HepG2 (cell line): Measurements from ENCODE around the gene FKBP10. TPM values are rescaled to one million over a fixed set of nuclear protein-coding genes. Genes with fewer than 3 reads are reported as not detected.

Source experiments
- ATF7 ChIP-seq, 2 experiments: fragments of 450-650 bp in 1 of 2; sonication (generic) in 1 of 2; formaldehyde crosslinking in 1 of 2; IDR thresholded peaks; 2 replicates each; pipeline versions ENCODE4 v1.4.0 to v1.6.1; 2016 to 2020; ENCODE audit warnings: antibody characterized with exemption in 1 of 2, mild to moderate bottlenecking in 1 of 2, missing genetic modification reagents in 1 of 2
- CERS6 ChIP-seq: sonication (generic); formaldehyde crosslinking; IDR thresholded peaks from 2 replicates; pipeline ENCODE4 v1.5.0; 2020; ENCODE audit warnings: missing genetic modification reagents
- CHD4 ChIP-seq: fragments of 200-600 bp; sonication (generic); IDR thresholded peaks from 2 replicates; pipeline ENCODE4 v1.7.0; 2017; ENCODE audit warnings: mild to moderate bottlenecking, low read length, borderline replicate concordance
- FOXJ3 ChIP-seq: sonication (generic); formaldehyde crosslinking; IDR thresholded peaks from 2 replicates; pipeline ENCODE4 v1.4.0; 2020; ENCODE audit warnings: missing genetic modification reagents, mild to moderate bottlenecking, borderline replicate concordance
- HNF4A ChIP-seq: sonication (generic); formaldehyde crosslinking; IDR thresholded peaks from 2 replicates; pipeline ENCODE4 v1.4.0; 2020; ENCODE audit warnings: missing genetic modification reagents
- KDM6A ChIP-seq: IDR thresholded peaks from 2 replicates; pipeline ENCODE4 v1.6.1; 2016; ENCODE audit warnings: low read depth
- MED13 ChIP-seq: sonication (generic); formaldehyde crosslinking; IDR thresholded peaks from 2 replicates; pipeline ENCODE4 v1.5.0; 2020; ENCODE audit warnings: missing genetic modification reagents
- MTA1 ChIP-seq: sonication (generic); formaldehyde crosslinking; IDR thresholded peaks from 2 replicates; pipeline ENCODE4 v1.4.0; 2020; ENCODE audit warnings: missing genetic modification reagents, mild to moderate bottlenecking, borderline replicate concordance
- polyA plus RNA-seq, 8 experiments: library from polyadenylated mRNA; depleted of rRNA in 3 of 8; stranded (reverse) in 7 of 8; unstranded in 1 of 8; fragments of >200 nt; fragmentation: Illumina TruSeq in 4 of 8; extraction: Trizol in 4 of 8; gene quantifications; 2 replicates each; pipeline versions ENCODE4 v1.2.1 to v1.2.3, GENCODE V29; 2011 to 2016; ENCODE audit warnings: low read depth in 4 of 8, missing spikeins in 1 of 8, mixed read lengths in 1 of 8; ENCODE audit not compliant: insufficient read depth in 1 of 8
- total RNA-seq, 5 experiments: library from RNA; depleted of rRNA; stranded (reverse); fragments of >200 nt; fragmentation: Illumina TruSeq; extraction: Trizol; gene quantifications; 2 replicates each; pipeline ENCODE4 v1.2.3, GENCODE V29; 2016; ENCODE audit warnings: low read depth in 1 of 5
- TF ChIP-seq, protein P1 (sequence below): sonication (generic); formaldehyde crosslinking; IDR thresholded peaks from 2 replicates; pipeline ENCODE4 v1.4.0; 2020; ENCODE audit warnings: low read depth, missing genetic modification reagents
- TF ChIP-seq, protein P2 (sequence below), 2 experiments: fragments of 450-650 bp in 1 of 2; sonication (generic) in 1 of 2; formaldehyde crosslinking in 1 of 2; IDR thresholded peaks; 2 replicates each; pipeline versions ENCODE4 v1.6.1 to v1.8.0; 2016 to 2022; ENCODE audit warnings: antibody characterized with exemption in 1 of 2, mild to moderate bottlenecking in 1 of 2, missing genetic modification reagents in 1 of 2
- TF ChIP-seq, protein P3 (sequence below): sonication (generic); IDR thresholded peaks from 2 replicates; pipeline ENCODE4 v1.6.1; 2016; ENCODE audit warnings: low read depth, borderline replicate concordance

FKBP10 gene
- total and polyA plus RNA-seq, 2 of the 13 experiments (the other 11 are each of a cell fraction or from before 2014, with no cell fraction given): 149 to 573 TPM

DNA sequence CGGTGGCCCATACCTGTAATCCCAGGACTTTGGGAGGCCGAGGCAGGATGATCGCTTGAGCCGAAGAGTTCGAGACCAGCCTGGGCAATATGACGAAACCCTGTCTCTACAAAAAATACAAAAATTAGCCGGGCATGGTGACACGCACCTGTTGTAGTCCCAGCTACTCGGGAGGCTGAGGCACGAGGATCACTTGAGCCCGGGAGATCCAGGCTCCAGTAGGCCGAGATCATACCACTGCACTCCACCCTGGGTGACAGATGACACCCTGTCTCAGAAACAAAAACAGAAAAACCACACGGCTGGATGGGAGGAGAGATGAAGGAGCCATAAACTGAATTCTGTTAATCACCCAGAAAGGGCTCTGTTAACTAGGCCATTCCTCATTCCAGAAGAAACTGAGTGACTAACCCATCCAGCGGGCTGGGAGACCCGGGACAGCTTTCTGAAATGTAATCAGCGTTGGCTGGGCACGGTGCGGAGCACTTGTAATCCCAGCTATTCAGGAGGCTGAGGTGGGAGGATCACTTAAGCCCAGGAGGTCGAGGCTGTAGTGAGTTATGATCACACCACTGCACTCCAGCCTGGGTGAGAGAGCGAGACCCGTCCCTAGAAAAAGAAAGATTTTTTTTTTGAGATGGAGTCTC is 23.9 kb downstream of the FKBP10 start (continued):
- TF ChIP-seq ATF7 (IDR thresholded peaks at IDR 0.05) (no peak), ATF7 (CRISPR knock-in tag; IDR thresholded peaks at IDR 0.05) (no peak), FOXJ3 (CRISPR knock-in tag) (no peak), CHD4 (no peak), HNF4A (CRISPR knock-in tag) (0 out of 2 replicates have a peak, but pooled peaks have one; percentile 5), CERS6 (no peak), MED13 (no peak), KDM6A (CRISPR knock-in tag) (no peak), MTA1 (CRISPR knock-in tag) (no peak)
- TF ChIP-seq, protein P1, sequence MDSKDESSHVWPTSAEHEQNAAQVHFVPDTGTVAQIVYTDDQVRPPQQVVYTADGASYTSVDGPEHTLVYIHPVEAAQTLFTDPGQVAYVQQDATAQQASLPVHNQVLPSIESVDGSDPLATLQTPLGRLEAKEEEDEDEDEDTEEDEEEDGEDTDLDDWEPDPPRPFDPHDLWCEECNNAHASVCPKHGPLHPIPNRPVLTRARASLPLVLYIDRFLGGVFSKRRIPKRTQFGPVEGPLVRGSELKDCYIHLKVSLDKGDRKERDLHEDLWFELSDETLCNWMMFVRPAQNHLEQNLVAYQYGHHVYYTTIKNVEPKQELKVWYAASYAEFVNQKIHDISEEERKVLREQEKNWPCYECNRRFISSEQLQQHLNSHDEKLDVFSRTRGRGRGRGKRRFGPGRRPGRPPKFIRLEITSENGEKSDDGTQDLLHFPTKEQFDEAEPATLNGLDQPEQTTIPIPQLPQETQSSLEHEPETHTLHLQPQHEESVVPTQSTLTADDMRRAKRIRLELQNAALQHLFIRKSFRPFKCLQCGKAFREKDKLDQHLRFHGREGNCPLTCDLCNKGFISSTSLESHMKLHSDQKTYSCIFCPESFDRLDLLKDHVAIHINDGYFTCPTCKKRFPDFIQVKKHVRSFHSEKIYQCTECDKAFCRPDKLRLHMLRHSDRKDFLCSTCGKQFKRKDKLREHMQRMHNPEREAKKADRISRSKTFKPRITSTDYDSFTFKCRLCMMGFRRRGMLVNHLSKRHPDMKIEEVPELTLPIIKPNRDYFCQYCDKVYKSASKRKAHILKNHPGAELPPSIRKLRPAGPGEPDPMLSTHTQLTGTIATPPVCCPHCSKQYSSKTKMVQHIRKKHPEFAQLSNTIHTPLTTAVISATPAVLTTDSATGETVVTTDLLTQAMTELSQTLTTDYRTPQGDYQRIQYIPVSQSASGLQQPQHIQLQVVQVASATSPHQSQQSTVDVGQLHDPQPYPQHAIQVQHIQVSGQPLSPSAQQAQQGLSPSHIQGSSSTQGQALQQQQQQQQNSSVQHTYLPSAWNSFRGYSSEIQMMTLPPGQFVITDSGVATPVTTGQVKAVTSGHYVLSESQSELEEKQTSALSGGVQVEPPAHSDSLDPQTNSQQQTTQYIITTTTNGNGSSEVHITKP (CRISPR knock-in tag): no peak
- TF ChIP-seq, protein P2, sequence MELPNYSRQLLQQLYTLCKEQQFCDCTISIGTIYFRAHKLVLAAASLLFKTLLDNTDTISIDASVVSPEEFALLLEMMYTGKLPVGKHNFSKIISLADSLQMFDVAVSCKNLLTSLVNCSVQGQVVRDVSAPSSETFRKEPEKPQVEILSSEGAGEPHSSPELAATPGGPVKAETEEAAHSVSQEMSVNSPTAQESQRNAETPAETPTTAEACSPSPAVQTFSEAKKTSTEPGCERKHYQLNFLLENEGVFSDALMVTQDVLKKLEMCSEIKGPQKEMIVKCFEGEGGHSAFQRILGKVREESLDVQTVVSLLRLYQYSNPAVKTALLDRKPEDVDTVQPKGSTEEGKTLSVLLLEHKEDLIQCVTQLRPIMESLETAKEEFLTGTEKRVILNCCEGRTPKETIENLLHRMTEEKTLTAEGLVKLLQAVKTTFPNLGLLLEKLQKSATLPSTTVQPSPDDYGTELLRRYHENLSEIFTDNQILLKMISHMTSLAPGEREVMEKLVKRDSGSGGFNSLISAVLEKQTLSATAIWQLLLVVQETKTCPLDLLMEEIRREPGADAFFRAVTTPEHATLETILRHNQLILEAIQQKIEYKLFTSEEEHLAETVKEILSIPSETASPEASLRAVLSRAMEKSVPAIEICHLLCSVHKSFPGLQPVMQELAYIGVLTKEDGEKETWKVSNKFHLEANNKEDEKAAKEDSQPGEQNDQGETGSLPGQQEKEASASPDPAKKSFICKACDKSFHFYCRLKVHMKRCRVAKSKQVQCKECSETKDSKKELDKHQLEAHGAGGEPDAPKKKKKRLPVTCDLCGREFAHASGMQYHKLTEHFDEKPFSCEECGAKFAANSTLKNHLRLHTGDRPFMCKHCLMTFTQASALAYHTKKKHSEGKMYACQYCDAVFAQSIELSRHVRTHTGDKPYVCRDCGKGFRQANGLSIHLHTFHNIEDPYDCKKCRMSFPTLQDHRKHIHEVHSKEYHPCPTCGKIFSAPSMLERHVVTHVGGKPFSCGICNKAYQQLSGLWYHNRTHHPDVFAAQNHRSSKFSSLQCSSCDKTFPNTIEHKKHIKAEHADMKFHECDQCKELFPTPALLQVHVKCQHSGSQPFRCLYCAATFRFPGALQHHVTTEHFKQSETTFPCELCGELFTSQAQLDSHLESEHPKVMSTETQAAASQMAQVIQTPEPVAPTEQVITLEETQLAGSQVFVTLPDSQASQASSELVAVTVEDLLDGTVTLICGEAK (IDR thresholded peaks at IDR 0.05): no peak
- TF ChIP-seq, protein P2 (CRISPR knock-in tag; IDR thresholded peaks at IDR 0.05): peak; percentile 32; the same call in 1 of the 2 replicates
- TF ChIP-seq, protein P3, sequence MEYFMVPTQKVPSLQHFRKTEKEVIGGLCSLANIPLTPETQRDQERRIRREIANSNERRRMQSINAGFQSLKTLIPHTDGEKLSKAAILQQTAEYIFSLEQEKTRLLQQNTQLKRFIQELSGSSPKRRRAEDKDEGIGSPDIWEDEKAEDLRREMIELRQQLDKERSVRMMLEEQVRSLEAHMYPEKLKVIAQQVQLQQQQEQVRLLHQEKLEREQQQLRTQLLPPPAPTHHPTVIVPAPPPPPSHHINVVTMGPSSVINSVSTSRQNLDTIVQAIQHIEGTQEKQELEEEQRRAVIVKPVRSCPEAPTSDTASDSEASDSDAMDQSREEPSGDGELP: no peak
